Measurements from ENCODE around the gene DDX42.
"Not testable (repeated sequence)": the region's sequence is repeated elsewhere in the genome, so short reads cannot be mapped to it uniquely, and the experiment has no call there.

DDX42 gene

GRCh38 chr17:63840591-63841349 lies 66.8 kb downstream of the DDX42 start:
- TF ChIP-seq ELF4 (IDR thresholded peaks at IDR 0.05) (no peak), FOXA1 (IDR thresholded peaks at IDR 0.05) (no peak), HDGF (IDR thresholded peaks at IDR 0.05; ENCODE audit: borderline replicate concordance) (no peak), ZNF384 (IDR thresholded peaks at IDR 0.05) (no peak), FOXM1 (IDR thresholded peaks at IDR 0.05; ENCODE audit: borderline replicate concordance) (no peak), TARDBP (IDR thresholded peaks at IDR 0.05) (no peak), ARNT (IDR thresholded peaks at IDR 0.05) (no peak)
- ChIA-PET POLR2A (interaction anchor here (0.9 to 9.1 kb wide), 4 partner anchors 9 to 93 kb away, joined by 3 to 67 read pairs (median 30); partner anchors contain the start of genes CCDC47, DDX42, FTSJ3 and PSMC5), CTCF (no interaction called here)
- no peak for DNase-seq (ENCODE audit: extremely low spot score)

GRCh38 chr17:63841350-63842172 lies 67.6 kb downstream of the DDX42 start:
- POLR2A ChIA-PET: interaction anchor here (0.8 to 9.1 kb wide), 5 partner anchors 9 to 68 kb away, joined by 3 to 67 read pairs (median 27); partner anchors contain the start of genes CCDC47, DDX42, FTSJ3 and PSMC5
- CTCF ChIA-PET: interaction anchor here (0.5 to 0.8 kb wide), 4 partner anchors 11 to 575 kb away, joined by 3 to 4 read pairs (median 3); no protein-coding TSS in a partner anchor
- TF ChIP-seq L3MBTL2 (conservative IDR thresholded peaks at IDR 0.05) (0 out of 2 replicates have a peak, but pooled peaks have one; percentile 38), ARNT (IDR thresholded peaks at IDR 0.05) (no peak), SP1 (IDR thresholded peaks at IDR 0.05) (no peak), NFRKB (IDR thresholded peaks at IDR 0.05) (no peak), PKNOX1 (IDR thresholded peaks at IDR 0.05) (no peak), LEF1 (IDR thresholded peaks at IDR 0.05; ENCODE audit: borderline replicate concordance) (no peak)
- DNase-seq (ENCODE audit: extremely low spot score): no peak

- POLR2A ChIA-PET: interaction anchor here (0.8 to 9.1 kb wide), 5 partner anchors 9 to 68 kb away, joined by 3 to 67 read pairs (median 27); partner anchors contain the start of genes CCDC47, DDX42, FTSJ3 and PSMC5
- no peak for DNase-seq (ENCODE audit: extremely low spot score)
- CTCF ChIA-PET: interaction anchor here (0.6 to 0.8 kb wide), 3 partner anchors 11 to 575 kb away, joined by 3 read pairs; no protein-coding TSS in a partner anchor
Observed at GRCh38 chr17:63842173-63842539, 68.2 kb downstream of the DDX42 start.

GRCh38 chr17:63842540-63843386 lies 68.8 kb downstream of the DDX42 start, which contains the start of gene SMARCD2:
TSS of gene SMARCD2 (minus strand) at chr17:63842685. CDS start at chr17:63842674, 11 bp downstream.
- CTCF ChIA-PET: interaction anchor here (0.6 to 1.2 kb wide), 5 partner anchors 8 to 1300 kb away, joined by 3 to 5 read pairs (median 3); no protein-coding TSS in a partner anchor
- POLR2A ChIA-PET: interaction anchor here (1.1 to 9.1 kb wide), 6 partner anchors 11 to 68 kb away, joined by 3 to 67 read pairs (median 14); partner anchors contain the start of genes CCDC47, DDX42, FTSJ3 and PSMC5

More at GRCh38 chr17:63842173-63842539, 68.2 kb downstream of the DDX42 start:
- no peak for TF ChIP-seq SP1 (IDR thresholded peaks at IDR 0.05)

GRCh38 chr17:63843387-63843888 lies 69.5 kb downstream of the DDX42 start:
- DNase-seq (ENCODE audit: extremely low spot score): not testable (repeated sequence)
- peak; percentile 87 for TF ChIP-seq ZNF384 (IDR thresholded peaks at IDR 0.05)
- TF ChIP-seq L3MBTL2 (conservative IDR thresholded peaks at IDR 0.05): 0 out of 2 replicates have a peak, but pooled peaks have one; percentile 8
- CTCF ChIA-PET: interaction anchor here (0.6 to 1.2 kb wide), 5 partner anchors 9 to 1299 kb away, joined by 3 to 5 read pairs (median 3); no protein-coding TSS in a partner anchor
- POLR2A ChIA-PET: interaction anchor here (1.2 to 9.1 kb wide), 5 partner anchors 11 to 69 kb away, joined by 3 to 67 read pairs (median 19); partner anchors contain the start of genes CCDC47, DDX42, FTSJ3 and PSMC5

More at GRCh38 chr17:63842540-63843386, 68.8 kb downstream of the DDX42 start, which contains the start of gene SMARCD2:
- peak; percentile 99 for DNase-seq (ENCODE audit: extremely low spot score)
- TF ChIP-seq FOXK2 (IDR thresholded peaks at IDR 0.05) (no peak), LEF1 (IDR thresholded peaks at IDR 0.05; ENCODE audit: borderline replicate concordance) (peak; percentile 98), L3MBTL2 (conservative IDR thresholded peaks at IDR 0.05) (no peak), CTBP1 (IDR thresholded peaks at IDR 0.05; ENCODE audit: borderline replicate concordance) (peak; percentile 64), TARDBP (IDR thresholded peaks at IDR 0.05) (no peak), PKNOX1 (IDR thresholded peaks at IDR 0.05) (peak; percentile 68), ARNT (IDR thresholded peaks at IDR 0.05) (peak; percentile 91), FOXA1 (IDR thresholded peaks at IDR 0.05) (no peak), FOXM1 (IDR thresholded peaks at IDR 0.05; ENCODE audit: borderline replicate concordance) (peak; percentile 99), ELF4 (IDR thresholded peaks at IDR 0.05) (peak; percentile 79)

Data from HEK293T (cell line).